Left cardiac atrium (tissue), 4 donors: ENCODE results near the gene KIF5A. TPM values are rescaled to one million over a fixed set of nuclear protein-coding genes. Genes with fewer than 3 reads are reported as not detected.
"Not testable (repeated sequence)": the region's sequence is repeated elsewhere in the genome, so short reads cannot be mapped to it uniquely, and the experiment has no call there.

ENCODE experiments used
- ATAC-seq, 2 donors: fragments of 200-7000 bp; cut with Tn5 transposase; one replicate each; pipeline ENCODE4 v1.9.1; 2020; ENCODE audit warnings: mild to moderate bottlenecking in 2 of 2, moderate library complexity in 2 of 2
- DNase-seq: peaks from one replicate; pipeline ENCODE4 v3.0.0-alpha.2; 2020
- intact Hi-C, 2 donors: fragments of 100-400 bp; cut with DNase I; formaldehyde crosslinking; loops; one replicate each; pipeline versions ENCODE4 v1.14.1 to v1.15.1; 2022 to 2023
- long read RNA-seq: library from polyadenylated mRNA; unstranded; transcript quantifications from one replicate; pipeline ENCODE4 v2.0.0, GENCODE V29; 2021
- total RNA-seq, 2 donors: library from RNA; stranded (reverse); fragmentation: NEBNext Ultra II Directional; extraction: Animal tissue kit (Norgen Biotek cat#: 25700); gene quantifications; one replicate each; pipeline ENCODE4 v1.2.1, GENCODE V29; 2021
- donor health status: DM: no; HTN: yes; CAD: no.
- donor health status: DM: no; HTN: yes; CAD: no; lungs with severe emphysema.
- donor health status: DM: yes; HTN: yes; CAD: no.
- donor health status: Dilated cardiomyopathy.

KIF5A gene
- under 1 TPM; 0.10 to 0.18 TPM for total RNA-seq
- long read RNA-seq: 0 reads

- no peak for DNase-seq
- peak in 1 of 2 donors; percentile 4 for ATAC-seq
- intact Hi-C loops: no loop called here
These were observed at the start of gene KIF5A for GRCh38 chr12:57549909-57550640. TSS of gene KIF5A (plus strand) at chr12:57550044. CDS start at chr12:57550272, 228 bp downstream.

GRCh38 chr12:57500213-57500612, 49.6 kb upstream of the KIF5A start:
- intact Hi-C loops: no loop called here
- ATAC-seq: no peak
- DNase-seq: no peak

GRCh38 chr12:57502311-57502969, 47.4 kb upstream of the KIF5A start:
- DNase-seq, ATAC-seq, intact Hi-C loops: not testable (repeated sequence)

DNA sequence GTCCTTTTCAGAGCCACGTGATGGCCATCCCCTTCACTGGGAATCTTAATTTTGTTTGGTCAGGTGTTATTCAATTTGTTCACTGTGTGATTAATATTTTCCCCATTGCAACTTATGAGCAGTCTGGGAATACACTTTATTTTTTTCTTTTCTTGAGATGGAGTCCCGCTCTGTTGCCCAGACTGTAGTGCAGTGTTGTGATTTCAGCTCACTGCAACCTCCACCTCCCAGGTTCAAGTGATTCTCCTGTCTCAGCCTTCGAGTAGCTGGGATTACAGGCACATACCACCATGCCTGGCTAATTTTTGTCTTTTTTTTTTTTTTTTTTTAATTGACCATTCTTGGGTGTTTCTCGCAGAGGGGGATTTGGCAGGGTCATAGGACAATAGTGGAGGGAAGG, 43.3 kb upstream of the KIF5A start:
- ATAC-seq, DNase-seq, intact Hi-C loops: not testable (repeated sequence)

GRCh38 chr12:57507796-57508195, 42.0 kb upstream of the KIF5A start:
- not testable (repeated sequence) for ATAC-seq, DNase-seq

DNA sequence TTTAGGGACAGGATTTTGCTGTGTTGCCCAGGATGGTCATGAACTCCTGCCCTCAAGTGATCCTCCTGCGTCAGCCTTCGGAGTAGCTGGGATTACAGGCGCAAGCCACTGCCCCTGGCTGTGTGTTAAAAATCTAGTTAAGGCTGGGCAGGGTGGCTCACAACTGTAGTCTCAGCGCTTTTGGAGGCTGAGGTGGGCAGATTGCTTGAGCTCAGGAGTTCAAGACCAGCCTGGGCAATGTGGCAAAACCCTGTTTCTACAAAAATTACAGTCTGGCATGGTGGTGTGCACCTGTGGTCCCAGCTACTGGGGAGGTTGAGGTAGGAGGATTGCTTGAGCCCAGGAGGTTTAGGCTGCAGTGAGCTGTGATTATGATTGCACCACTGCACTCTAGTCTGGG, 38.7 kb upstream of the KIF5A start:
- intact Hi-C loops: no loop called here
- ATAC-seq (no peak), DNase-seq (no peak)

More at GRCh38 chr12:57507796-57508195, 42.0 kb upstream of the KIF5A start:
- intact Hi-C loops: not testable (repeated sequence)

DNA sequence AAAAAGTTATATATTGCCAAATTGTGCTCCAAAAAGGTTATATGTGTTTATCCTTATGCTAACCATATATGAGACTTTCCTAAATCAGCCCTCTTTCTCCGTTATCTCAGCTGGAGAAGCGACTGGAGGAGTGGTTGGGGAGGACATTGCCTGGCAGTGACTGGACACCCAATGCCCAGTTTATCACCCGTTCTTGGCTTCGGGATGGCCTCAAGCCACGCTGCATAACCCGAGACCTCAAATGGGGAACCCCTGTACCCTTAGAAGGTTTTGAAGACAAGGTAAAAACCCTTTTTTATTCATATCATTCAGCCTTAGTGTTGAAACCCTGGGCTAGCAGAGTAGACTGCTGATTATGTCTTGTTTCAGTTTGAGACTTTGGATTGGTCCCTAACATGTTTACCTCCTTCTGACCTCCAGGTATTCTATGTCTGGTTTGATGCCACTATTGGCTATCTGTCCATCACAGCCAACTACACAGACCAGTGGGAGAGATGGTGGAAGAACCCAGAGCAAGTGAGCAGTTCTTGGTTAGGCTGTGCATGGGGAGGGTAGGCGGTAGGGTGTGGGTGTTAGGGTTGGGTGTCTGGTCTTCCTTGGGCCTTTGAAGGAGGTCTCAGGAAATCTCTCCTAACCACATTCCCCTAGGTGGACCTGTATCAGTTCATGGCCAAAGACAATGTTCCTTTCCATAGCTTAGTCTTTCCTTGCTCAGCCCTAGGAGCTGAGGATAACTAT, 38.1 kb upstream of the KIF5A start:
- ATAC-seq: no peak
- DNase-seq: no peak

DNA sequence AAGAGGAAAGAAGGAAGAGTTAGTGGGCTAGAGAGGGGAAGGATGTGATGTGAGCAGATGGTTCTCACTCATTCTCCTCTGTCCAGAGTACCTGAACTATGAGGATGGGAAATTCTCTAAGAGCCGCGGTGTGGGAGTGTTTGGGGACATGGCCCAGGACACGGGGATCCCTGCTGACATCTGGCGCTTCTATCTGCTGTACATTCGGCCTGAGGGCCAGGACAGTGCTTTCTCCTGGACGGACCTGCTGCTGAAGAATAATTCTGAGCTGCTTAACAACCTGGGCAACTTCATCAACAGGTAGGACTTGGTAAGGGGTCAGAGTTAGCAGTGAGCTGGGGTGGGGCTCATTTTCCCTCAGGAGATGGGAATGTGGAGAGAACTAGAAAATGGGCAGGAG, 37.2 kb upstream of the KIF5A start:
- intact Hi-C loops: no loop called here
- DNase-seq (no peak), ATAC-seq (no peak)

More for the DNA sequence above, 38.1 kb upstream of the KIF5A start:
- intact Hi-C loops: no loop called here

DNA sequence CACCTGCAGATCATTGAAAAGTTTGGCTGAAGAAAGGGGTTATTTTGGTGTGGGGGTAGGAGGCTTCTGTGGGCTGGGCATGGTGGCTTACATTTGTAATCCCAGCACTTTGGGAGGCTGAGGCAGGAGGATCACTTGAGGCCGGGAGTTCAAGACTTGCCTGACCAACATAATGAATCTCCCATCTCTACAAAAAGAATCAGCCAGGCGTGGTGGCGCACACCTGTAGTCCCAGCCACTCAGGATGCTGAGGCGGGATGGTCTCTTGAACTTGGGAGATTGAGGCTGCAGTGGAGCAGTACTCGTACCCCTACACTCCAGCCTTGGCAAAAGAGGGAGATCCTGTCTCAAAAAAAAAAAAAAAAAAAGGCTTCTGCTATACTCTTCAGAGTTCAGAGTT, 36.6 kb upstream of the KIF5A start:
- ATAC-seq (no peak), DNase-seq (no peak)
- intact Hi-C loops: no loop called here

GRCh38 chr12:57513677-57514076, 36.2 kb upstream of the KIF5A start:
- ATAC-seq, intact Hi-C loops, DNase-seq: not testable (repeated sequence)

DNA sequence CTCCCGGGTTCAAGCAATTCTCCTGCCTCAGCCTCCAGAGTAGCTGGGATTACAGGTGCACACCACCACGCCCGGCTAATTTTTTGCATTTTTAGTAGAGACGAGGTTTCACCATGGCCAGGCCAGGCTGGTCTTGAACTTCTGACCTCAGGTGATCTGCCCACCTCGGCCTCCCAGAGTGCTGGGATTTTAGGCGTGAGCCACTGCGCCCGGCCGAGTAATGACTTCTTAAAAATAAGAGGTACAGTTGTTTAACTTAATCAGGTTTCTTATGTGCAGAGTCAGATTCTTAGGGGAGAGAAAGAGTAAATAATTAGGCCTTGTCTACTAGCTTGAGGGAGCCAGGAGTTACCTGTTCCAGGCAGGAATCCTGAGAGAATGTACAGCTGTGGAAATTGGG, 35.6 kb upstream of the KIF5A start:
- ATAC-seq, intact Hi-C loops, DNase-seq: not testable (repeated sequence)

GRCh38 chr12:57514720-57515407, 35.0 kb upstream of the KIF5A start:
- DNase-seq (no peak), ATAC-seq (no peak)
- intact Hi-C loops: no loop called here

GRCh38 chr12:57515408-57515933, 34.4 kb upstream of the KIF5A start:
- intact Hi-C loops: no loop called here
- no peak for ATAC-seq
- no peak for DNase-seq

- intact Hi-C loops: no loop called here
- ATAC-seq (no peak), DNase-seq (no peak)
These were observed 33.8 kb upstream of the KIF5A start for GRCh38 chr12:57515934-57516541.

GRCh38 chr12:57516617-57517153, 33.2 kb upstream of the KIF5A start:
- intact Hi-C loops: no loop called here
- no peak for DNase-seq
- ATAC-seq: no peak

DNA sequence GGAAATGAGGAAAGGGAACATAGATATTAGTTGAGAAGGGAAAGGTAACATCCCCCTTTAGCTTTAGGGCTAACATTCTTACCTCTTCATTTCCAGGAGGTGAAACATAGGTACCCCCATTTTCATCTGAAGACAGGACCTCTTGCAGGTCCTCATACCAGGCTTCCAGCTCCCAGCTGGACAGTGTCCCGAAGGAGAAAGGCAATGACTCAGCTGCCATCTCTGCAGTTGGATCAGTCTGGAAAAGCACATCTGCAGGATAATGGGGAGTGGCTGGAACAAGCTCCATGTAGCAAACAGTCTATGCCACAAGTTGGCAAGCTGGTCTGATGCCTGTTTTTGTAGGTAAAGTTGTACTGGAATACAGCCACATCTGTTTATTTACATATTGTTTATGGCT, 32.7 kb upstream of the KIF5A start:
- intact Hi-C loops: no loop called here
- ATAC-seq: no peak
- no peak for DNase-seq

DNA sequence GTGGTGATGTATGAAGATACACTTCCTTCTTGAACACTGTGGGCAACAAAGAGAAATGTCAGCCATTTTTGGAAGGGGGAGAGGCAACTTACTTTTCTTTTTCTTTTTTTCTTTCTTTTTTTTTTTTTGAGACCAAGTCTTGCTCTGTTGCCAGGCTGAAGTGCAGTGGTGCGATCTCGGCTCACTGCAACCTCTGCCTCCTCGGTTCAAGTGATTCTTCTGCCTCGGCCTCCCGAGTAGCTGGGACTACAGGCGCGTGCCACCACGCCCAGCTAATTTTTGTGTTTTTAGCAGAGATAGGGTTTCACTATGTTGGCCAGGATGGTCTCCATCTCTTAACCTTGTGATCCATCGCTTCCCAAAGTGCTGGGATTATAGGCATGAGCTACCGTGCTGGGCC, 32.1 kb upstream of the KIF5A start:
- ATAC-seq, intact Hi-C loops, DNase-seq: not testable (repeated sequence)

GRCh38 chr12:57518176-57518919, 31.5 kb upstream of the KIF5A start:
- intact Hi-C loops: no loop called here
- no peak for ATAC-seq
- no peak for DNase-seq
